ENCODE data around the gene RALGAPA1. TPM values are rescaled to one million over a fixed set of nuclear protein-coding genes. Genes with fewer than 3 reads are reported as not detected.

The RALGAPA1 gene
- total and polyA plus RNA-seq, 9 of the 15 experiments (the other 6 are each of a cell fraction or from before 2014, with no cell fraction given): 2.5 to 16.3 (median 6.2) TPM

DNA sequence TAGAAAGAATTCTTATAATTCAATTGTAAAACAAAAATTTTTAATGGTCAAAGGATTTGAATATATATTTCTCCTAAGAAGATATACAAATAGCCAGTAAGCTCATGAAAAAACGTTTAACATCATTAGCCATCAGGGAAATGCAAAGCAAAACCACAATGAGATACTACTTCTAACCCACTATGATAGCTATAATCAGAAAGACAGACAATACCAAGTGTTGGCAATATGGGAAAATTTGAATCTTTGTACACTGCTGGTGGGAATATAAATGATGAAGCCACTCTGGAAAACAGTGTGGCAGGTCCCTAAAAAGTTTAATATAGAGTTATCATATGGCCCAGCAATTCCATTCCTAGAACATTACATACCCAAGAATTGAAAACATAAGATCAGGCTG lies 25.4 kb downstream of the RALGAPA1 start:
- Histone ChIP-seq H3K9me1 (ENCODE audit: control insufficient read depth, insufficient read depth, low read length) (no peaks in the 10 kb centered on the region), H3K9me3 (replicated peaks; ENCODE audit: control insufficient read depth, insufficient read depth, low read depth, low read length) (no peaks in the 10 kb centered on the region), H3K27ac (ENCODE audit: extremely low read depth, low read depth, low read length) (no peak overlapping the region), H3K9ac (ENCODE audit: insufficient read depth in 1 of 2, low read depth in 2 of 2, low read length in 2 of 2) (no peak overlapping the region), H3K4me1 (replicated peaks in 1 of 2; ENCODE audit: control insufficient read depth in 2 of 2, insufficient read depth in 2 of 2, low read length in 2 of 2) (no peaks in the 10 kb centered on the region), H3K79me2 (ENCODE audit: control insufficient read depth, insufficient read depth, low read length) (no peaks in the 10 kb centered on the region), H4K20me1 (replicated peaks; ENCODE audit: control insufficient read depth, insufficient read depth, low read length) (no peaks in the 10 kb centered on the region), H3K4me3 (no peak overlapping the region), H3K27me3 (ENCODE audit: control insufficient read depth in 2 of 2, insufficient read depth in 2 of 2, low read length in 2 of 2) (no peaks in the 10 kb centered on the region), H3K36me3 (ENCODE audit: control insufficient read depth, insufficient read depth, low read length) (no peaks in the 10 kb centered on the region), H3K4me2 (ENCODE audit: insufficient read depth, low read length) (no peak overlapping the region), H2AFZ (ENCODE audit: low read depth, low read length) (no peak overlapping the region)
- 0% methylated on average over 1 of the region's 1 CpG for WGBS (ENCODE audit: insufficient coverage, low coverage, missing lambda C conversion rate)
- FAIRE-seq: no peak
- DNase-seq (ENCODE audit: extremely low read depth in 1 of 4, low spot score in 3 of 4): no peak
- ChIA-PET CTCF (ENCODE audit: low intra/inter-chr PET ratio) (no interaction called here), POLR2A (interaction anchor here (0.6 kb wide), 1 partner anchor 25 kb away, joined by 3 read pairs; the partner anchor contains the start of gene RALGAPA1)
- in situ Hi-C loops (cut with MboI) (no loop called here), intact Hi-C loops (cut with micrococcal nuclease) (no loop called here)
- no peak for ATAC-seq
- BruUV-seq (replicated peaks): no TSS peak
- no peak for TF ChIP-seq ELF2 (CRISPR knock-in tag; IDR thresholded peaks at IDR 0.05)
- TF ChIP-seq, protein P1, sequence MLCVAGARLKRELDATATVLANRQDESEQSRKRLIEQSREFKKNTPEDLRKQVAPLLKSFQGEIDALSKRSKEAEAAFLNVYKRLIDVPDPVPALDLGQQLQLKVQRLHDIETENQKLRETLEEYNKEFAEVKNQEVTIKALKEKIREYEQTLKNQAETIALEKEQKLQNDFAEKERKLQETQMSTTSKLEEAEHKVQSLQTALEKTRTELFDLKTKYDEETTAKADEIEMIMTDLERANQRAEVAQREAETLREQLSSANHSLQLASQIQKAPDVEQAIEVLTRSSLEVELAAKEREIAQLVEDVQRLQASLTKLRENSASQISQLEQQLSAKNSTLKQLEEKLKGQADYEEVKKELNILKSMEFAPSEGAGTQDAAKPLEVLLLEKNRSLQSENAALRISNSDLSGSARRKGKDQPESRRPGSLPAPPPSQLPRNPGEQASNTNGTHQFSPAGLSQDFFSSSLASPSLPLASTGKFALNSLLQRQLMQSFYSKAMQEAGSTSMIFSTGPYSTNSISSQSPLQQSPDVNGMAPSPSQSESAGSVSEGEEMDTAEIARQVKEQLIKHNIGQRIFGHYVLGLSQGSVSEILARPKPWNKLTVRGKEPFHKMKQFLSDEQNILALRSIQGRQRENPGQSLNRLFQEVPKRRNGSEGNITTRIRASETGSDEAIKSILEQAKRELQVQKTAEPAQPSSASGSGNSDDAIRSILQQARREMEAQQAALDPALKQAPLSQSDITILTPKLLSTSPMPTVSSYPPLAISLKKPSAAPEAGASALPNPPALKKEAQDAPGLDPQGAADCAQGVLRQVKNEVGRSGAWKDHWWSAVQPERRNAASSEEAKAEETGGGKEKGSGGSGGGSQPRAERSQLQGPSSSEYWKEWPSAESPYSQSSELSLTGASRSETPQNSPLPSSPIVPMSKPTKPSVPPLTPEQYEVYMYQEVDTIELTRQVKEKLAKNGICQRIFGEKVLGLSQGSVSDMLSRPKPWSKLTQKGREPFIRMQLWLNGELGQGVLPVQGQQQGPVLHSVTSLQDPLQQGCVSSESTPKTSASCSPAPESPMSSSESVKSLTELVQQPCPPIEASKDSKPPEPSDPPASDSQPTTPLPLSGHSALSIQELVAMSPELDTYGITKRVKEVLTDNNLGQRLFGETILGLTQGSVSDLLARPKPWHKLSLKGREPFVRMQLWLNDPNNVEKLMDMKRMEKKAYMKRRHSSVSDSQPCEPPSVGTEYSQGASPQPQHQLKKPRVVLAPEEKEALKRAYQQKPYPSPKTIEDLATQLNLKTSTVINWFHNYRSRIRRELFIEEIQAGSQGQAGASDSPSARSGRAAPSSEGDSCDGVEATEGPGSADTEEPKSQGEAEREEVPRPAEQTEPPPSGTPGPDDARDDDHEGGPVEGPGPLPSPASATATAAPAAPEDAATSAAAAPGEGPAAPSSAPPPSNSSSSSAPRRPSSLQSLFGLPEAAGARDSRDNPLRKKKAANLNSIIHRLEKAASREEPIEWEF (CRISPR knock-in tag; IDR thresholded peaks at IDR 0.05): no peak
- TF ChIP-seq ZEB2 (IDR thresholded peaks at IDR 0.05): no peak

Measured in K562 (cell line).